ENCODE results near the gene WDR33. TPM values are rescaled to one million over a fixed set of nuclear protein-coding genes. Genes with fewer than 3 reads are reported as not detected.
"Not testable (repeated sequence)": the region's sequence is repeated elsewhere in the genome, so short reads cannot be mapped to it uniquely, and the experiment has no call there.

WDR33 gene
- total RNA-seq, 2 donors from 2014 or later, result 16.1 to 16.8 TPM

DNA sequence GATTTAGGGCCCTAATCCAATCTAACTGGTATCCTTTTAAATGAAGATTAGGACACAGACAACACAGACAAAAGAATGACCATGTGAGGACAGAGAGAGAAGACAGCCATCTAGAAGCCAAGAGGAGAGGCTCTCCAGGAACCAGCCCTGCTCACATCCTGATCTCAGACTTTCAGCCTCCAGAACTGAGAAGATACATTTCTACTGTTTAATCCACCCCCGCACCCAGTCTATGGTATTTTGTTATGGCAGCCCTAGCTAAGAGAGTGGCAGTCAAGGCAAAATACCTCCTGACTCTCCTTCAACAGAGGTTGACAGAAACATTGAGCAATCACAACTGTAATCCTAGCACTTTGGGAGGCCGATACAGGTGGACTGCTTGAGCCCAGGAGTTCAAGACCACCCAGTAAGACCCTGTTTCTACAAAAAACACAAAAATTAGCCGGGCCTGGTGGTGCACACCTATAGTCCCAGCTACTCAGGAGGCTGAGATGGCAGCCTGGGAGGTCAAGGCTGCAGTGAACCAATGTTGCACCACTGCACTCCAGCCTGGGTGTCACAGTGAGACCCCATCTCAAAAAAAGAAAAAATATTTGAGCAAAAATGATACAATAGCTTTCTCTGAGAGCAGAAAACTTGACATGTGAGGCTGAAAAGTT, 34.7 kb downstream of the WDR33 start:
- no peaks in the 10 kb centered on the region for H3K9me3 ChIP-seq

DNA sequence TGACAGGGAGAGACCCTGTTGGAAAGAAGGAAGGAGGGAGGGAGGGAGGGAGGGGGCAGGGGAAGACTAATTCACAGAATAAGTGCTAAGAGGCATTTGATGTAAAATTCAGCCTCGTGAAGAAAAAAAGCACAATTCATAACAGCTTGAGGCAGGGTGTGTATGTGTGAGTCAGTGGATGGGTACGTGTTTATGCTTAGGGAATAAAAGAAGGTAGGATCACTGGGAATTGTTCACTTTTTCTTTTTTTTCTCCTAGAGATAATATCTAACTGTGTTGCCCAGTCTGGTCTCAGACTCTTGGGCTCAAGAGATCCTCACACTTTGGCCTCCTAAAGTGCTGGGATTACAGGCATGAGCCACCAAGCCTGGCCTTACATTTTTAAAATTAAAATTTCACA, 39.2 kb downstream of the WDR33 start:
- Histone ChIP-seq H3K4me1 (peaks cover 0 to 11% of the 10 kb centered on the region in 2 donors), H3K9me3 (no peaks in the 10 kb centered on the region), H3K27me3 (no peaks in the 10 kb centered on the region), H3K4me3 (no peak overlapping the region), H3K36me3 (peaks cover 16% of the 10 kb centered on the region), H3K27ac (no peak overlapping the region)
- no peak for DNase-seq (ENCODE audit: low spot score)
- TF ChIP-seq, protein P1, sequence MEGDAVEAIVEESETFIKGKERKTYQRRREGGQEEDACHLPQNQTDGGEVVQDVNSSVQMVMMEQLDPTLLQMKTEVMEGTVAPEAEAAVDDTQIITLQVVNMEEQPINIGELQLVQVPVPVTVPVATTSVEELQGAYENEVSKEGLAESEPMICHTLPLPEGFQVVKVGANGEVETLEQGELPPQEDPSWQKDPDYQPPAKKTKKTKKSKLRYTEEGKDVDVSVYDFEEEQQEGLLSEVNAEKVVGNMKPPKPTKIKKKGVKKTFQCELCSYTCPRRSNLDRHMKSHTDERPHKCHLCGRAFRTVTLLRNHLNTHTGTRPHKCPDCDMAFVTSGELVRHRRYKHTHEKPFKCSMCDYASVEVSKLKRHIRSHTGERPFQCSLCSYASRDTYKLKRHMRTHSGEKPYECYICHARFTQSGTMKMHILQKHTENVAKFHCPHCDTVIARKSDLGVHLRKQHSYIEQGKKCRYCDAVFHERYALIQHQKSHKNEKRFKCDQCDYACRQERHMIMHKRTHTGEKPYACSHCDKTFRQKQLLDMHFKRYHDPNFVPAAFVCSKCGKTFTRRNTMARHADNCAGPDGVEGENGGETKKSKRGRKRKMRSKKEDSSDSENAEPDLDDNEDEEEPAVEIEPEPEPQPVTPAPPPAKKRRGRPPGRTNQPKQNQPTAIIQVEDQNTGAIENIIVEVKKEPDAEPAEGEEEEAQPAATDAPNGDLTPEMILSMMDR (IDR thresholded peaks at IDR 0.05), result no peak

More for the DNA sequence above, 34.7 kb downstream of the WDR33 start:
- H3K4me3 ChIP-seq, result no peak overlapping the region
- no peaks in the 10 kb centered on the region for H3K27me3 ChIP-seq
- peaks cover 0 to 12% of the 10 kb centered on the region in 2 donors for H3K4me1 ChIP-seq
- TF ChIP-seq, protein P1 (IDR thresholded peaks at IDR 0.05), result no peak
- H3K27ac ChIP-seq, result no peak overlapping the region
- no peak for DNase-seq (ENCODE audit: low spot score)
- H3K36me3 ChIP-seq, result no peaks in the 10 kb centered on the region

DNA sequence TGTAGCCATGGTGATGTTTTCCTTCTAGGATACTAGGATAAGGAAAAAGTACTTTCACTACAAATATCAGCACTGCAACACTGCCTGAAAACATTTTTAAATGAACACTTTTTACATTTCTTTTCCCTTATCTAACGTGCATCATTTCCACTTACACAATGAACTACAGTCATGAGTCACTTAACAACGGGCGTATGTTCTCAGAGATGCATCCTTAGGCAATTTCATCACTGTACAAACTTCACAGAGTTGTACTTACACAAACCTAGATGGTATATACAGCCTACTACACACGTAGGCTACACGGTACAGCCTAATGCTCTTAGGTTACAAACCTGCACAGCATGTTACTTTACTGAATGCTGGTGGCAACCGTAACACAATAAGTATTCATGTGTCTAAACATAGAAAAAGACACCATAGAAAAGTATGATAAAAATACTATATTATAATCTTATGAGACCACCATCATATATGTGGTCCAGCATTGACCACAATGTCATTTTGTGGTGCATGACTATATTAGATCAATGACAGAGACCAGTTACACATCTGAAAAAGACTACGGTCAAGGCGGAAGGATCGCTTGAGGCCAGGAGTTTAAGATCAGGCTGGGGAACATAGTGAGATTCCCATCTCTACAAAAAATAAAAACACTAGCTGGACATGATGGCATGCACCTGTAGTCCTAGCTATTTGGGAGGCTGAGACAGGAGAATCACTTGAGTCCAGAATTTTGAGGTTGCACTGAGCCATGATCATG, 39.8 kb downstream of the WDR33 start:
- Histone ChIP-seq H3K27me3 (no peaks in the 10 kb centered on the region), H3K36me3 (peaks cover 22% of the 10 kb centered on the region), H3K4me3 (no peak overlapping the region), H3K9me3 (no peaks in the 10 kb centered on the region), H3K27ac (no peak overlapping the region), H3K4me1 (peaks cover 0 to 5% of the 10 kb centered on the region in 2 donors)
- TF ChIP-seq, protein P1 (IDR thresholded peaks at IDR 0.05), result no peak
- DNase-seq (ENCODE audit: low spot score), result no peak

DNA sequence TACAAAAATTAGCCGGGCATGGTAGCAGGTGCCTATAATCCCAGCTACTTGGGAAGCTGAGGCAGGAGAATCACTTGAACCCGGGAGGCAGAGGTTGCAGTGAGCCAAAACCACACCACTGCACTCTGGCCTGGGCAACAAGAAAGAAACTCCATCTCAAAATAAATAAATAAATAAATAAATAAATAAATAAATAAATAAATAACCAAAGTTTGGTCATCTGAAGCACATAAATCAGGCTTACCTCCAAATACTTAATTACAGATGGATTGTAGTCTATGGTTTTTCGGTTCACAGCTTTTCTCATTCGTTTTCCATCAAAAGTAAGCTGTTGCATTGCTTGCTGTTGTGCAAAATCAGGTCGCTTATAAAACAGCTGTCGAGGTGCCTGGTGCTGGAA, 40.4 kb downstream of the WDR33 start:
- not testable (repeated sequence) for DNase-seq (ENCODE audit: low spot score); H3K9me3 ChIP-seq; H3K27ac ChIP-seq; H3K4me3 ChIP-seq; H3K27me3 ChIP-seq; H3K4me1 ChIP-seq
- peaks cover 25% of the 10 kb centered on the region for H3K36me3 ChIP-seq

DNA sequence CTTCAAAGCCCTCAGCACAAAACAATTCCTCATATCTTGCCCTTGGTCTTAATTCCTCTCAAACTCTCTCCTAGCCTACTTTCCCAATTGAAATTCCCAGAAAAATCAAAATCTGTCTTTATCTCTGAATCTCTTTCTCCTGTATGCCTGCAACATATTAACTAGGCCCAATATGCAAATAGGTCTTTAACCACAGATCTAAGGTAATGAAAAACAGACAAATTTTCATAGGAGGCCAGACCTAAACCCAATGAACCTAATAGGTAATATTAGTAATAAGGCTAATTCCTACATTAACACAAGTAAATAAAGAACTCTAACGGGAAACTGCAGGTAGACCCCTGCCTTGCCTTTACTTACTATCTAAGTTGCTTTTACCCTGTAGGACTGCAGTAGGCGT, 41.4 kb downstream of the WDR33 start:
- no peaks in the 10 kb centered on the region for H3K4me1 ChIP-seq
- no peak overlapping the region for H3K4me3 ChIP-seq
- peaks cover 34% of the 10 kb centered on the region for H3K36me3 ChIP-seq
- TF ChIP-seq, protein P1 (IDR thresholded peaks at IDR 0.05), result no peak
- H3K27me3 ChIP-seq, result no peaks in the 10 kb centered on the region
- H3K9me3 ChIP-seq, result no peaks in the 10 kb centered on the region
- no peak for DNase-seq (ENCODE audit: low spot score)
- H3K27ac ChIP-seq, result no peak overlapping the region

DNA sequence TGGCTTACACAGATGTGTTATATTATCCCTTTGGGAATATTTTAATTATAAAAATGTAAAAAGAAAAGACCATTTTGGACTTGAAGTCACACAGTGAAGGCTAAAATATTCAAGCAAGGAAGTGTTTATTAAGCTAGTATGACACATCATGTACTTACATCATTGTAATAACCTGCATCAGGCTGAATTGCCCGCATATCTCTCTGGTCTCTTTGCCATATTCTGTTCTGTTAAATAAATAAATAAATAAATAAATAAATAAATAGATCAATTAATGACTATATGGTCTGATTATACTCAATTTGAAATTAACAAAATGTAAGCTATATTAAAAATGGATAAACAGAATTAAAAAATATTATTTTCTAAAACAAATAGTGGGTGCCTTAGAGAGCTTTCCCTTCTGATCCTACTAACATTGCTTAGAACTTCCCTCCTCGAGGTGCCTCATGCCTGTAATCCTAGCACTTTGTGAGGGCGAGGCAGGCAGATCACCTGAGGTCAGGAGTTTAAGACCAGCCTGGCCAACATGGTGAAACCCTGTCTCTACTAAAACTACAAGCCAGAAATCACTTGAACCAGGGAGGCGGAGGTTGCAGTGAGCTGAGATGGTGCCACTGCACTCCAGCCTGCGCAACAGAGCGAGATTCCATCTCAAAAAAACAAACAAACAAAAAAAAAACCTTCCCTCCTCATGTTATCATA, 42.0 kb downstream of the WDR33 start:
- Histone ChIP-seq H3K4me1 (no peaks in the 10 kb centered on the region), H3K27me3 (no peaks in the 10 kb centered on the region), H3K4me3 (no peak overlapping the region), H3K9me3 (no peaks in the 10 kb centered on the region), H3K36me3 (peaks cover 41% of the 10 kb centered on the region), H3K27ac (no peak overlapping the region)
- TF ChIP-seq, protein P1 (IDR thresholded peaks at IDR 0.05), result no peak
- no peak for DNase-seq (ENCODE audit: low spot score)

Measured in right atrium auricular region (tissue), 2 donors.